Skeletal muscle tissue (tissue), 4 donors: ENCODE data around the gene FANCE. TPM values are rescaled to one million over a fixed set of nuclear protein-coding genes. Genes with fewer than 3 reads are reported as not detected.

Experiments
- H3K27ac ChIP-seq: one replicate; pipeline ENCODE4 v1.7.0; 2013; ENCODE audit warnings: mild to moderate bottlenecking, low read depth, low read length, inconsistent platforms
- H3K27me3 ChIP-seq, 3 donors: one replicate each; pipeline ENCODE4 v1.7.0; 2013; ENCODE audit warnings: low read length in 3 of 3; ENCODE audit not compliant: control insufficient read depth in 3 of 3, insufficient read depth in 3 of 3
- H3K36me3 ChIP-seq, 3 donors: one replicate each; pipeline ENCODE4 v1.7.0; 2013; ENCODE audit warnings: low read length in 3 of 3; ENCODE audit not compliant: control insufficient read depth in 3 of 3, insufficient read depth in 3 of 3
- H3K4me1 ChIP-seq, 3 donors: one replicate each; pipeline ENCODE4 v1.7.0; 2013; ENCODE audit warnings: low read length in 3 of 3, mild to moderate bottlenecking in 3 of 3; ENCODE audit not compliant: control insufficient read depth in 3 of 3, insufficient read depth in 3 of 3
- H3K4me3 ChIP-seq, 3 donors: one replicate each; pipeline ENCODE4 v1.7.0; 2013; ENCODE audit warnings: low read length in 3 of 3
- H3K9ac ChIP-seq, 3 donors: one replicate each; pipeline ENCODE4 v1.7.0; 2013; ENCODE audit warnings: low read length in 3 of 3, mild to moderate bottlenecking in 3 of 3, moderate library complexity in 2 of 3, low read depth in 1 of 3
- H3K9me3 ChIP-seq, 3 donors: one replicate each; pipeline ENCODE4 v1.7.0; 2013; ENCODE audit warnings: low read length in 3 of 3; ENCODE audit not compliant: control insufficient read depth in 3 of 3
- total RNA-seq: library from RNA; depleted of rRNA; stranded (reverse); fragments of >200 nt; gene quantifications from one replicate; pipeline ENCODE4 v1.2.3, GENCODE V29; 2014
- donor health status: Osteomylitis.

The FANCE gene
- total RNA-seq, 1 donor from 2014 or later: 21.9 TPM

DNA sequence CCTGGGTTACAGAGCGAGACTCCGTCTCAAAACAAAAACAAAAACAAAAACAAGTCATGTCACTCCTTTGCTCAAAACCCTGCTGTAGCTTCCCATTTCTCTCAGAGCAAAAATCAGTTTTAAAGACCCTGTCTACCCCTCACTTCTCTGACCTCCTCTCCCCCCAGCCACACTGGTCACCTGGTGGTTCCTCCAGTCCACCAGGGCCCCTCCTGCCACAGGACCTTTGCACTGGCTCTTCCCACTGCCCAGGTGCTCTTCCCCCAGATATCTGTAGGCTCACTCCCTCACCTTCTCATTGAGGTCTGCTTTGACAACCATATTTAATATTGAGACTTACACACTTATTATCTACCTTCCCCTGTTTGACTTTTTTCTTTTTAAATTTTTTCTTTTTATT, 49.6 kb downstream of the FANCE start:
- H3K27ac ChIP-seq: no peak overlapping the region
- H3K4me1 ChIP-seq: peaks cover 10 to 39% (median 38%) of the 10 kb centered on the region in 3 donors
- H3K9ac ChIP-seq: no peak overlapping the region
- no peak overlapping the region for H3K4me3 ChIP-seq
- H3K36me3 ChIP-seq: no peaks in the 10 kb centered on the region
- H3K27me3 ChIP-seq: peaks cover 6 to 27% (median 18%) of the 10 kb centered on the region in 3 donors
- H3K9me3 ChIP-seq: no peaks in the 10 kb centered on the region

DNA sequence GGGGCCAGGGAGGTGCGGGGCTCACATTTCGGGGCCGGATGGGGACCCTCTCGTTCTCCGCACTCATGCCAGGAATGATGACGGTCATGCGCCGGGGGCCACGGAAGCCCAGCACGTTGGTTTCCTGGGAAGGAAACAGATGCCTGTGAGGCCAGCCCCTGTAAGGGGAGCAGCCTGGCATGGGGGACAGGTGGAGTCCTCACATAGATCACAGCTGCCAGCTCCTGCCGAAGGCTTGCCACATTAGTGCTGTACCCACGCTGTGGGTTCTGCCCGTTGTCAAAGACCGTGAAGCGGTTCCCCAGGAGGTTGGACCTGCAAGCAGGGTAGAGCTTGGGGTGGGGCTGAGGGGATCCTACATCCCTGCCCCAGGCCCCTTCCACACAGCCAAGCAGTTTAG, 51.4 kb downstream of the FANCE start:
- no peaks in the 10 kb centered on the region for H3K36me3 ChIP-seq
- no peak overlapping the region for H3K27ac ChIP-seq
- H3K9ac ChIP-seq: peak overlapping the region in 1 of 3 donors; percentile 66
- H3K4me1 ChIP-seq: peaks cover 10 to 28% (median 28%) of the 10 kb centered on the region in 3 donors
- H3K9me3 ChIP-seq: no peaks in the 10 kb centered on the region
- H3K27me3 ChIP-seq: peaks cover 7 to 24% (median 15%) of the 10 kb centered on the region in 3 donors
- H3K4me3 ChIP-seq: peak overlapping the region in 1 of 3 donors; percentile 29

DNA sequence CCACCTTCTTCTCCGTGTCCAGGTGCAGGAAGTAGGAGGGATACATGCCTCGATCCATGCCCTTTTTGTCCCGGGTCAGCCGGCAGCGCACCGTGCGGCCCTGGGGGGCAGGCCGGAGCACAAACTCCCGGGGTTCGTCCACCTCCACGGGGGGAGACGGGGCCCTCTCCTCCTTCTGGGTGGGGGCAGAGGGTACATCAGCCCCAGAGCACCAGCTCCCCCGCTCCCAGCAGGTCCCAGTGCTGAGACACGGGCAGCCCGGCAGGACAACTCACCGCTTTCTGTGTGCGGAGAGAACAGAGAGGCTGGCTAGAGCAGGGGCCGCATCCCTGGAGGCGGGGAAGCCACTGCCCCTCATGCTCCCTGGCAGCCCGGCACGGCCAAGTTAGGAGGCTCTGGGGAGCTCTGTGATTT, 53.9 kb downstream of the FANCE start:
- no peaks in the 10 kb centered on the region for H3K36me3 ChIP-seq
- H3K4me3 ChIP-seq: no peak overlapping the region
- H3K9me3 ChIP-seq: no peaks in the 10 kb centered on the region
- peaks cover 2 to 12% (median 10%) of the 10 kb centered on the region in 3 donors for H3K4me1 ChIP-seq
- H3K27me3 ChIP-seq: peaks cover 23 to 40% (median 27%) of the 10 kb centered on the region in 3 donors
- H3K27ac ChIP-seq: no peak overlapping the region
- H3K9ac ChIP-seq: no peak overlapping the region

DNA sequence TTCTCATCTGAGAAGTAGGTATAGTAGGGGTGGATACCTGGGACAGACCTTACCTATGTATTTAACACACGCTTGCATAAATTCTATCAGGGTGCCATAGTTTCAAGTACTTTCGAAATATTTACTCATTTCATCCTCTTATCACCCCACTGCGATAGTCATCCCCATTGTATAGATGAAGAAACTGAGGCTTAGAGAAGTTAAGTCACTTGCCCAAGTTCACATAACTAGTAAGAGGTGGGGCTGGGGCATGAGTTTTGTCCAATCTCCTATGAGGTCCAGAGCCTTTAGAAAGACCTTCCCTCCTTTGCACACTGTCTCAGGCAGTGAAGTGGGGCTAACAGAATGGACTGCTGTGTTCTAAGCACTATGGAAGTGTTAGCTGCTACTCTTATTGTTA, 54.4 kb downstream of the FANCE start:
- Histone ChIP-seq H3K9ac (no peak overlapping the region), H3K4me1 (peaks cover 2 to 7% (median 6%) of the 10 kb centered on the region in 3 donors), H3K9me3 (no peaks in the 10 kb centered on the region), H3K4me3 (no peak overlapping the region), H3K27me3 (peaks cover 26 to 45% (median 32%) of the 10 kb centered on the region in 3 donors), H3K36me3 (no peaks in the 10 kb centered on the region), H3K27ac (no peak overlapping the region)

DNA sequence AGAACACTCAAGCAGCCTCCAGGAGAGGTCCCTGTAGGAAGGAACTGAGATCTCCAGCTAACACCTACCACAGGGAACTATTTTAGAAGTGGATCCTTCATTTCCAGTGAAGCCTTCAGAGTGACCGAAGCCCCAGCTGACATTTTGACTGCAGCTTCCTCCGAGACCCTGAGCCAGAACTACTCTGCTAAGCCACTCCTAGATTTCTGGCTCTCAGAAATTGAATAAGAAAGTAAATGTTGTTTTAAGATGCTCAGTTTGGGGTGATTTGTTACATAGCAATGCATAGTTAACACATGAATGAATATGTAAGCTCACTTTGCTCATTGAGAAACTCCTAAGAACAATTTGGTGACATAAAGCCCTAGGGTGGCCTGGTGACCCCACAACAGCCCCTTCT, 55.1 kb downstream of the FANCE start:
- Histone ChIP-seq H3K9me3 (no peaks in the 10 kb centered on the region), H3K9ac (no peak overlapping the region), H3K4me1 (peaks cover 2 to 6% (median 6%) of the 10 kb centered on the region in 3 donors), H3K36me3 (no peaks in the 10 kb centered on the region), H3K27me3 (peaks cover 26 to 47% (median 33%) of the 10 kb centered on the region in 3 donors), H3K27ac (no peak overlapping the region), H3K4me3 (no peak overlapping the region)

DNA sequence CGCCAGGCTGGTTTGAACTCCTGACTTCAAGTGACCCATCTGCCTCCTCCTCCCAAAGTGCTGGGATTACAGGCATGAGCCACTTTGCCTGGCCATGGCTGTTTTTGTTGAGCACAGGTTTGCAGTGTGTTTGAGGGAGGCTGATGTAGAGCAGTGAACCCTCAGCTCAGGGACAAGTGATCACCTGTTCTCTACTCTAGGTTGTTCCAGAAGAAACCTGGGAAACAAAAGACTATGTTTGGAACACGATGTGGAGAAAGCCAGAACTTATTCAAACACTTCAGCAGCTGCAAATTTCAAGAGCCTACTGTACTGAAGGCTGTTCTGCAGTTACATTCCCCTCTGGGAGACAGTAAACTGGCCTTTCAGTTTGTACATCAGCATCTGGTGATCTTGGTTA, 55.9 kb downstream of the FANCE start:
- peaks cover 2 to 6% (median 6%) of the 10 kb centered on the region in 3 donors for H3K4me1 ChIP-seq
- no peak overlapping the region for H3K27ac ChIP-seq
- H3K36me3 ChIP-seq: no peaks in the 10 kb centered on the region
- H3K4me3 ChIP-seq: no peak overlapping the region
- no peaks in the 10 kb centered on the region for H3K9me3 ChIP-seq
- H3K9ac ChIP-seq: no peak overlapping the region
- peaks cover 26 to 49% (median 33%) of the 10 kb centered on the region in 3 donors for H3K27me3 ChIP-seq

DNA sequence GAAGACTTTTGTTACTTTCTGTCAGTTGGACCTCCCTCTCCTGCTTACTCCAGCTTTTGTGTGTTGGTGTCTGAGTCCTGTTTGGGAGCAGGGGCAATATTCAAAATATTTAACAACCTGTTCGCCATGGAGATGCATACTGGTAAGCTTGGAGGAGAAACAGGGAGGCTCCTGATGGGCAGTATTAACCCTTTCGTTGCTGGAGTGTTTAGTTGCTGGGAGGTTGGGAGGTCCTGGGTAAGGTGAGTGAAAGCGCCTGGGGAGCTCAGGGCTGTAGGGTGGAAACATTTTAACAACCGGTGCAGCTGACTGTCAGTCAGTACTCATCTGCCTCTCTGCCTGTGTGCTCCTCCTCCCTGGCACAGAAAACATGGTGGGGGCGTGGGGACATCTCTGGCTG, 56.4 kb downstream of the FANCE start:
- H3K27ac ChIP-seq: no peak overlapping the region
- peaks cover 26 to 49% (median 33%) of the 10 kb centered on the region in 3 donors for H3K27me3 ChIP-seq
- H3K9ac ChIP-seq: no peak overlapping the region
- H3K9me3 ChIP-seq: no peaks in the 10 kb centered on the region
- peaks cover 2 to 4% (median 3%) of the 10 kb centered on the region in 3 donors for H3K4me1 ChIP-seq
- no peak overlapping the region for H3K4me3 ChIP-seq
- H3K36me3 ChIP-seq: no peaks in the 10 kb centered on the region

DNA sequence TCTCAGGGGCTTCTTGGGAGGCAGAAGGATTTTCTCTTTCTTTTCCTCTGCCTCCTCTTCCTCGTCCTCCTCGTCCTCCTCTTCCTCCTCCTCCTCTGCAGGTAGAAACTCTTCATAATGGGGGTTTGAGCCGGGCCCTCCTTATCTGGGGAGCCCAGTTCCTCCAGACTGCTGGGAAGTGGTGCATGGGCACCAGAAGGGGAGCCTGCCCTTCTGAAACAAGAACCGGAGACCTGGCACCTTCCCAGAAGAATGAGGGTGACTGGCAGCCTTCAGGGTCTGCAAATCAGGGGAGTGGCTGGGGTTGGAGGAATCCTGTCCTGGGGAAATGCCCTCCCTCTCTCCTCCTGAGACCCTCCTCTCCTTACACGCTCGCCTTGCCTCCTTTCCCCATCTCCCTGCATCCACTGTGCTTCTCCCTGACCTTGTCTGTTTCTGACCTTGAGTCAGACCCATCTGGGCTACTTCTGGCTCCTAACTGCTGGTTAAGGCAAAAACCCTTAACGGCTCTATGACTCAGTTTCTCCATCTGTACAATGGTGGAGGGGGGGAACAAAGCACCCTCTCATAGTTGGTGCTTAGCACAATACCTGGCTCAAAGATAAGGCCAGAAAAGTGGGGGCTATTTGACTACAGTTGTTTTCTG, 58.9 kb downstream of the FANCE start:
- no peaks in the 10 kb centered on the region for H3K36me3 ChIP-seq
- no peak overlapping the region for H3K27ac ChIP-seq
- H3K4me1 ChIP-seq: no peaks in the 10 kb centered on the region
- no peaks in the 10 kb centered on the region for H3K9me3 ChIP-seq
- H3K27me3 ChIP-seq: peaks cover 23 to 34% (median 23%) of the 10 kb centered on the region in 3 donors
- H3K4me3 ChIP-seq: no peak overlapping the region
- no peak overlapping the region for H3K9ac ChIP-seq

DNA sequence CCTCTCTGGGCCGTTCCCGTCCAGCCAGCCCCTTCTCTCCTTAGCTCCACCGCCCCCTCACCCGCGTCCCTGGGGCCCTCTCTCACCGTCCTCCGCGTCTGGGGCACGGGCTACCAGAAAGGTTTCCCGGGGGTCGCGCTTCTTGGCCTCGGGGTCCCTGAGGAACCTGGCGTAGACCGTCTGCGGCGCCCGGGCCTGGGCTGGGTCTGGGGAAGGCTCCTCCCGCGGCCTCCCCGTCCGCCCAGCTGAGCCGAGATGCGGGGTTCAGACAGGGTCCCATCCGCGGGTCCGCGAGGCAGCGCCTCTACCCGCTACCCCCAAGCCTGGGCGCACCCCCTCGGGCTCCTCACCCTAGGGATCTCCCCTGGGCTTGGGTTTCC, 59.4 kb downstream of the FANCE start:
- no peaks in the 10 kb centered on the region for H3K9me3 ChIP-seq
- peaks cover 21 to 30% (median 22%) of the 10 kb centered on the region in 3 donors for H3K27me3 ChIP-seq
- H3K36me3 ChIP-seq: no peaks in the 10 kb centered on the region
- no peak overlapping the region for H3K27ac ChIP-seq
- no peak overlapping the region for H3K4me3 ChIP-seq
- no peaks in the 10 kb centered on the region for H3K4me1 ChIP-seq
- no peak overlapping the region for H3K9ac ChIP-seq

DNA sequence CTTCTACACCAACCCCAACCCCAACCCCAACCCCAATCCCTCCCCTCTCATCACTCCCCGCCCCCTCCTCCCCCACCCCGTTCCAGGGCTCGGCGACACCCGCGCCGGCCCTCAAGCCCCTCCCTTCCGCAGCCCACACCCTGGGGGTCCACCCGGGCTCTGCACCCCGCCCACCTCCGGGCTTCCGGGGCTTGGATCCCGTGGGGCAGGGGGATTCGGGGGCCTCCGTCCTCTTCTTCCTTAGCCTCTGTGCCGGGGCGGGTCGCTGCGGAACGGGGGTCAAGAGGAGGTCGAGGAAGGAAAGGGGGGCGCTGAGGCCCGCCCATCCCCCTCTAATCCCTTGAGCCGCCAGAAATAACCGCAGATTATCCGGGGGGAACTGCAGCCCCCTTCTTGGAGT, 59.9 kb downstream of the FANCE start:
- H3K27me3 ChIP-seq: peaks cover 18 to 30% (median 21%) of the 10 kb centered on the region in 3 donors

More for the DNA sequence above, 59.9 kb downstream of the FANCE start:
- Histone ChIP-seq H3K9ac (no peak overlapping the region), H3K9me3 (no peaks in the 10 kb centered on the region), H3K27ac (no peak overlapping the region), H3K4me1 (no peaks in the 10 kb centered on the region), H3K4me3 (no peak overlapping the region), H3K36me3 (no peaks in the 10 kb centered on the region)
